NCI-H526 (cell line): ENCODE results near the gene NANS.
"Not testable (repeated sequence)": the region's sequence is repeated elsewhere in the genome, so short reads cannot be mapped to it uniquely, and the experiment has no call there.

Experiments
- DNase-seq, 2 experiments: peaks; one replicate each; lab custom pipeline; 2025; lab: John Stamatoyannopoulos, UW

NANS gene

DNA sequence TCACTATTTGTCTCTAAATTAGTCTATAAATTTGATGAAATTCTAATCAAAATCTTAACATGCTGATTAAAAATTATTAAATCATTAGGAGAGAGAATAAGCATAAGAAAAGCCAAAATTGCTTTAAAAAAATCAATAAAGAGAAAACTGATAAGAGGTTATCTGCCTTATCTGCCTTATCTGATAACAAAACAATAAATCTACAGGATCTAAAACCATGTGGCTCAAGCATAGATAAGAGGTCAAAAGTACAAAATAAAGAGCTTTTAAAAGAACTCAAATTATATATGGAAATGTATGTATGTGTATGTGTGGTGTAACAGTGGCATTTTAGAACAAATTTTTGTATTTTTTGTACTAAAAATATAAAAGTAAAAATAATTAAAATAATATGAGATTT, 43.9 kb downstream of the NANS start:
- no peak for DNase-seq

DNA sequence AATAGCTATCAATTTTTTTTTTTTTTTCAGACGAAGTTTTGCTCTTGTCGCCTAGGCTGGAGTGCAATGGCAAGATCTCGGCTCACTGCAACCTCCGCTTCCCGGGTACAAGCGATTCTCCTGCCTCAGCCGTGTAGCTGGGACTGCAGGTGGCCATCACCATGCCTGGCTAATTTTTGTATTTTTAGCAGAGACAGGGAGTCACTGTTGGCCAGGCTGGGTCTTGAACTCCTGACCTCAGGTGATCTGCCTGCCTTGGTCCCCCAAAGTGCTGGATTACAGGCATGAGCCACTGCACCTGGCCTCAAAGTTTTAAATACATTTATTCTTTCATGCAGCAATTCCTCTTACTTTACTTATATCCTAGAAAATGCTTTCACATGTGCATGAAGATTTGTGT, 44.9 kb downstream of the NANS start:
- no peak for DNase-seq

DNA sequence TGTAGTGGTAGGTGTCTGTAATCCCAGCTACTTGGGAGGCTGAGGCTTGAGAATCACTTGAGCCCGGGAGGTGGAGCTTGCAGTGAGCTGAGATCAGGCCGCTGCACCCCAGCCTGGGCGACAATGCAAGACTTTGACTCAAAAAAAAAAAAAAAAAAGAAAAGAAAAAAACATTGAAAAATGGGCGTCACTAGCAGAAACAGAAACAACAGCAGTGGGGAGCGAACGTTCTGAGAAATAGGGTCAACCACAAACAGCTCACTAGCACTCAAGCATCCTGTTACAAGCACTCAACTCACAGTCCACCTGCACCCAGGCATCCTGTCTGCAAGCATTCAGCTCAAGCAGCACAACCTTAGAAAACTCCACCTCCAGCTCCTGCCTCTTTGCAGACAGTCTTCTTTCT, 45.3 kb downstream of the NANS start:
- no peak for DNase-seq

DNA sequence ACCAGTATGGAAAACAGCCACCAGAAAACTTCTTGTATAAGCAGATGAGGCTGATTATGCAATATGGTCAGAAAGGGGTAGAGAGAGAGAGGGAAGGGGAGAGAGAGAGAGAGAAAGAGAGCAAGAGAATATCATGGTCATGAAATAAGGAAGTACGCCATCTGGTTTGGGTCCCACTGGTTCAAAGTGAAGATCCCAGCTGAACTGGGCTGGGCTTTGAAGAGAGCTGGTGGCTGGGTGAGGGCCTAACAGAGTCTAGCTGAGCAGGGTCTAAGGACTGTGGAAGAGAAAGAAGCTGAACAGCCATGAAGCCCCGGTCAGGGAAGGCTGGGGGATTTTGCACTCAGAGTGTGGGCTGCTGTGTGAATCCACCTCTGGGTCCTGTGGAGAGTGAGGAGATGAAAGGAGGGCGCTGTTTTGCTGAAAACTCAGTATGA, 47.9 kb downstream of the NANS start:
- DNase-seq, result no peak

DNA sequence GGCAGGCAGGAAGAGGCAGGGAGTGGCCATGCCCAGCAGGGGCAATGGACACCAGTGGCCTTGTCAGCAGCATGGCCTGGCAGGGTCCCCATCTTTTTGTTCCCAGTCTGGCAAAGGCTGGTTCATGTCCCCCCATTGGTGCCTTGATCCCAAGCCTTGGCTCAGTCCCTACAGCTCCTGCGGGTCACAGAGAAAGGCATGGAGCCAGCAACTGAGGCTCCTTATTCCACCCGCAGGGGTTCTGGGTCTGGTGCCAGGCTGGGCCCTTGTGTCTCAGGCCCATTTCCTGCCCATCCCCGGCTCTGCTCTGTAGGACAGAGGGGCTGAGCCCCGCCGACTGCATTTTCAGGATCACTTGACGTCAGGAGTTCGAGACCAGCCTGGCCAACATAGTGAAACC, 48.5 kb downstream of the NANS start:
- DNase-seq, result no peak

DNA sequence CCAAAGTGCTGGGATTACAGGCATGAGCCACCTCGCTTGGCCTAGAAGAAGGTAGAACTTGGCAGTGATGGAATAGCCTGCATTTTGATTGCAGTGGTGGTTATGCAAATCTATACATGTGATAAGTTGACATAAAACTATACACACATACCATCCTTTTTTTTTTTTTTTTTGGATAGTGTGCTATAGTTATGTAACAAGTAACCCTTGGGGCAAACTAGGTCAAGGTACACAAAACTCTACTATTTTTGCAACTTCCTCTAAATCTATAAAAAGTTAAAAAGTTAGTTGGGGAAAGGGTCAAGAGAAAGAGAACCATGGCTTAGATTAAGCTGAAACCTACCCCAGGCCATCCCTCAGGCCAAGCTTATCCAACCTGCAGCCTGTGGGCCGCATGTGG, 51.4 kb downstream of the NANS start:
- DNase-seq, result no peak

- DNase-seq, result no peak
Observed at GRCh38 chr9:98108531-98109031, 52.0 kb downstream of the NANS start.

DNA sequence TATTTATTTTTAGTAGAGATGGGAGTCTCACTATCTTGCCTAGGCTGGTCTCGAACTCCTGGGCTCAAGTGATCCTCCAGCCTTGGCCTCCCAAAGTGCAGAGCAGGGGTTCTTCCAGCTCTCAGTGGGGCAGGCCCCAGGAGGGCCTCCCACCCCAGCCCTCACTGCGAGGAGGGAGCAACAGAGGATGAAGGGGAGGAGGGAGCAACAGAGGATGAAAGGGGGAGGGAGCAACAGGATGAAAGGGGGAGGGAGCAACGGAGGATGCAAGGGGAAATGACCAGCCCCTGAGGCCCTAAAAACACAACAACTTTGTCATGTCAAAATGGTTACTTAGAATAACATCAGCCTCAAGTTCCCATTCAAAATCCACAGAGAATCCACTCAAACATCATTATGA, 52.5 kb downstream of the NANS start:
- no peak for DNase-seq

GRCh38 chr9:98117097-98117496, 60.6 kb downstream of the NANS start:
- DNase-seq, result not testable (repeated sequence)

DNA sequence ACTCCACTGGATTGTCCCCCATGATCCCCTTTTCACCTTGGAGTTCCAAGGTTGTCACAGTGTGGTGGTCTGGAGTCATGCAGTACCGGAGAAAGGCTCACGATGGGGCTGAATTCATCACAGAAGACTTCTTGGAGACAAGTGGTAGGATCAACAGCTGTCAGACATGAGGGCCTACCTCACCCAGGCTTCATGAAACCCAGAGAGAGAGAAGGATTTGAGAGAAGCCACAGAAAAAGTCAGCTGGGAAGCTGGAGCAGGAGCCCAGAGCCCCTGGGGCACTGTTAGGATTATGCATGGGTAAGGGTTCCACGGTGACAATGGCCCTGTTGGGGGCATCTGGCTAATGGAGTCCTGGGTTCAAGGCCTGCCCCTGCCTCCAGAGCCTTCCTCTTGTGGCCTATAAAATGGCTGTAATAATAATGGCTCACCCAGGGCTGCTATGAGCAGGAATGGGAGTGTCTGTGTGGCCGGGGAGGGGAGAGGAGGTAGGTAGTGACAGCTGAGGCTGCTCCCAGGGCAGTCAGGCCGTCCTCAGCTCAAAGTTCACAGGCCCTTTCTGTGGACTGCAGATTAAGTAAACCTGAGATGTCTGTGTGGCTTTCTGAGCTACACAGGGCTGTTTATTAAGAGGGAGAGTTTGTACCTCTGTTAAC, 61.6 kb downstream of the NANS start:
- peak in 1 of 2 experiments; percentile 26 for DNase-seq

GRCh38 chr9:98118640-98119601, 62.4 kb downstream of the NANS start, which contains the start of gene TRIM14:
TSS of gene TRIM14 (minus strand) at chr9:98119222. CDS start at chr9:98119188, 34 bp downstream.
- DNase-seq, result peak in 1 of 2 experiments; percentile 42

GRCh38 chr9:98120476-98120875, 63.9 kb downstream of the NANS start:
- no peak for DNase-seq

- DNase-seq, result no peak
Observed at GRCh38 chr9:98121058-98121457, 64.5 kb downstream of the NANS start.

- not testable (repeated sequence) for DNase-seq
Observed at GRCh38 chr9:98124091-98124490, 67.6 kb downstream of the NANS start.

GRCh38 chr9:98124637-98125426, 68.3 kb downstream of the NANS start:
- DNase-seq, result no peak

GRCh38 chr9:98127226-98127625, 70.7 kb downstream of the NANS start:
- DNase-seq, result no peak

DNA sequence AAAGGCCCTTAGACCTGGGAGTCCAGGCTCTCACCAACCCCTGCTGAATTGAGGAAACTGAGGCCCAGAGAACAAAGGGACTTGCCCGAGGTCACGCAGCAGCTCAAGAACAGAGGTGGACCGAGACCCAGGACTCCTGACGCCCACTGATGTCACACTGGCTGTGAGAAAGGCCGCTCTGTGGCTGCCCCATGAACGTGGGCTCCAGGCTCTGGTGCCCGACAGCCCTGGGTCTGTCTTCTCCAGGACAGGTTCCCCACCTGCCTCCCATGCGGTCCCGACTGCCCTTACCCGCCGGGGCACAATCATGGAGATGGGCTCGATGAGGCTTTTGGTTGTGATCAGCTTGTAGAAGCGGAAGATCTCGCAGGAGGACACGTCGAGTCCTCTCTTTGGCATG, 71.8 kb downstream of the NANS start:
- no peak for DNase-seq

DNA sequence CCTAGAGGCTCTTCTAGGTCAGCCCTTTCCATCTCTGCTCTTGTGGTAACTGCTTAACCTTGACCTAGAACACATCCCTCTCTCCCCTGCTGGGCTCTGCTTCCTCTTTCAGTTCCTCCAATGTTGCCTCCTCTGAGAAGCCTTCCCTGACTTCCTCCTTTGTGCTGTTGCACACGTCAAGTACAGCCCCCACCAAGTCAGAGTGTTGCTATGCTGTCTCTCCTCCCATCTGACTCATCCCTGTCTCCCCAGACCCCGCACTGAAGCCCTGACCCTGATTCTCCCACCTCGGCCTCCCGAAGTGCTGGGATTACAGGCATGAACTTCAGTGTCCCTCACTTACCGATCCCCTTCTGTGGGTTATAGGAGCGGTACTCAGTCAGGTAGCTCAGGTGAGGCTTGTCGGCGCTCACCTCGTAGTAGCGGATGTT, 72.9 kb downstream of the NANS start:
- no peak for DNase-seq

DNA sequence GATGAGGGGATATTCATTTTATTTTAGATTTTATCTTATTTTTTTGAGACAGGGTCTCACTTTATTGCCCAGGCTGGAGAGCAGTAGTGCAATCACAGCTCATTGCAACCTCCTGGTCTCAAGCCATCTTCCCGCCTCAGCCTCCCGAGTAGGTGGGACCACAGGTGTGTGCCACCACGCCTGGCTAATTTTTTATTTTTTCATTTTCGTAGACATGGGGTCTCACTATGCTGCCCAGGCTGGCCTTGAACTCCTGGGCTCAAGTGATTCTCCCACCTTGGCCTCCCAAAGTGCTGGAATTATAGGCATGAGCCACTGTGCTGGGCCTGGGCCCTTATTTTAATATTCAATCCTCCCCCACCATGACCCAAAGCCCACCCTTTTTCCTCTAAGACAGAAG, 73.5 kb downstream of the NANS start:
- not testable (repeated sequence) for DNase-seq

DNA sequence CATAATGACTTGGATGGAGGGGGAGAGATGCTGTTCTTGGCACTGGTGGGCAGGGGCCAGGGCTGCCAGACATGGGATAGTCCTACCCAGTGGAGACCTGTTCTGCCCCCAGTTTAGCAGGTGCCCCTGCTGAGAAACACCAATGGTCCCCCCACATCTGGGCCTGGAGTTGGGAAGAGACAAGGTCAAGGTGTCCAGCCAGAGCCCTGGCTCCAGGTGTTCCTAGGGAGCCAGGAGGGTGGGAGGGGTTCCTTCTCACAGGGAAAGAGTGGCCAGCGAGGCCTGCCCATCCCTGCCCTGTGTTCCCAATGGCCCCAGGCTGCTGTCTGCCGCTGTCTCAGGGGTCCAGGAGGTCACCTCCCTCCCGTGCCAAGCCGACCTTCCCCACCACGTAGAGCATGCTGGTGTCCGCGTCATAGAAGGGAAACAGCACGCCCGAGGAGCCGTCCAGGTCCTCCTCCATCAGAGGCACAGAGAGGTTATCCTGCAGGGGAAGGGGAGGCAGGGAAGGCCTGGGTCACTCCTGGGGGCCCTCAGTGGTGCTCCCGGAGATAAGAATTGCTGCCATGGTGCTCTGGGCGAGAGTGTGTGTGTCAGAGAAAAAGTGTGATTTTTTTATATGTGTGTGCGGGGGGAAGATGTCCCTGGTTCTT, 74.2 kb downstream of the NANS start:
- DNase-seq, result no peak

DNA sequence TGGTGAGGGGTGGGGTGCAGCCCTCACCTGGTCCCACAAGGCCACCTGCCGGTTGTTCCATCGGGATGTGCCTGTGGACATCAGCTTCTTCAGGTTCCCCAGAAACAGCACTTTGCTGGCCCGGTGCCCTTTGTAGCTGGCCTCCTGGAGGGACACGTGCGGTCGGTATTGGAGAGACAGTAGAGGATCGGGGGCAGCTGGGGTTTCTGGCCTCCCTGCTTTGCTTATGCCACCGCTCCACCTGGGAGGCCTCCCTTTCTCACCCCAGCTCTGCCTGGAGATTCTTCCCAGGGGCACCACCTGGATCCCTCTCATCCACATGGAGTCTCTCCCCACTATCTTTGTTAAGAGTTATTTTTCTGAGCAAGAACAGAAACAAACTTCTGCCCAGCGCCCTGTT, 75.6 kb downstream of the NANS start:
- DNase-seq, result no peak
